ENCODE data around the gene PRDM16. TPM values are rescaled to one million over a fixed set of nuclear protein-coding genes. Genes with fewer than 3 reads are reported as not detected.

The PRDM16 gene
- total RNA-seq, 1 donor from 2014 or later, result 15.9 TPM

- DNase-seq (ENCODE audit: low spot score), result no peak
Observed at GRCh38 chr1:3352952-3353331, 283.9 kb downstream of the PRDM16 start.

DNA sequence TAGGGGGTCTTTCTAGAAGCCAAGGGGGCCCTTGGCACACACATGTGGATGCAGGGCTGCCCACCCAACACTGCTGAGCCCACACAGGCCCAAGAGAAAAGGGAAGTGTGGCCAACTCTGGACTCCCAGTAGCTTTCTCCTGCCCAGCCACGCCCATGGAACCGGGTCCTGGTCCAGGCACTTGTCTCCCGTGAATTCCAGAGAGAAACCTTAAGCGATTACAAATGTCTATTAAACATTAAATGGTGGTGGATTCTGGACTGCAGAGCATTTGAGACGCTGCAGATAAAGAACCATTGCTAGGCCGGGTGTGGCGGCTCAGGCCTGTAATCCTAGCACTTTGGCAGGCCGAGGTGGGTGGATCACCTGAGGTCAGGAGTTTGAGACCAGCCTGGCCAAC lies 284.9 kb downstream of the PRDM16 start:
- DNase-seq (ENCODE audit: low spot score), result no peak

- DNase-seq (ENCODE audit: low spot score), result no peak
Observed at GRCh38 chr1:3355089-3355488, 286.1 kb downstream of the PRDM16 start.

DNA sequence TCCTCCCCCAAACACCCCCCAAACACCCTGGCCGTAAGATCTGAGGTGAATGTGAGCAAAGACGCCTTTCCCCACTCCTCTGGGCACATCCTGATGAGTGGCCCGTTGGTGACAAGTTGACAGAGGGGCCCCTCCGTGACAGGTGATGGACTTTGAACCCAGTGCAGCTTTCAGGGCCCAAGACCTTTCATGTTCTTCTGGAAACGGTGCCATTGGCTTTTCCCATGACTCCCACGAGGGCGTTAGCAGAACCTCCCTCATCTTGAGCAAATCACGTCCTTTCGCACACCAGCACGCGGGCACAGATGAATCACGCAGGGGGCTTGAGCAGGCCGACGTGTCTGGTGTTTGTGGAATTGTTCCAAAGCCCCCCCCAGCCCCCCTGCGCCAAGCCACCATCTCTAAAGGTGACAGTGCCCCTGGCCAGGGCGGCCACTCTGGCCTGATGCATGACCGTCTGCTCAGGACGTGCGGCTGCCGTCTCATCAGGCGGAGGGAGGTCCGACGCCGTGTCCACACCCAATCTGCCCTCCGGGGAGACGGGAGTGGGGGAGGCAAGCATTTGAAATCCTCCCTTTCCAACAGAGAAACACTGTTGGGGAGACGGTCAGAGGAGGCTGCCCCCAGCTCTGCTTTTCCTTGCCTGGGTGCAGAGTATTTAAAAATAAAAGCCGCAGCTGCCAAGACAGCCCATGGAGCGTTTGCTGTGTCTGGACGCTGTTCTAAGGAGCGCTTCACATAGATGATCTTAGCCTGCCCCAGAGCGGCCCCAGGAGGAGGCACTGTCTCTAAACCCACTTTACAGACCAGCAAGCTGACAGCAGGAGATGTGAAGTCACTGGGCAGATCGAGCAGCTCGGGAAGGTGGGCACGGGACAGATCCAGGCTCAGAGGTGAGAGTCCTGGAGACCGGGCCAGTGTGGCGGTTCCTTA lies 287.2 kb downstream of the PRDM16 start:
- DNase-seq (ENCODE audit: low spot score), result no peak

DNA sequence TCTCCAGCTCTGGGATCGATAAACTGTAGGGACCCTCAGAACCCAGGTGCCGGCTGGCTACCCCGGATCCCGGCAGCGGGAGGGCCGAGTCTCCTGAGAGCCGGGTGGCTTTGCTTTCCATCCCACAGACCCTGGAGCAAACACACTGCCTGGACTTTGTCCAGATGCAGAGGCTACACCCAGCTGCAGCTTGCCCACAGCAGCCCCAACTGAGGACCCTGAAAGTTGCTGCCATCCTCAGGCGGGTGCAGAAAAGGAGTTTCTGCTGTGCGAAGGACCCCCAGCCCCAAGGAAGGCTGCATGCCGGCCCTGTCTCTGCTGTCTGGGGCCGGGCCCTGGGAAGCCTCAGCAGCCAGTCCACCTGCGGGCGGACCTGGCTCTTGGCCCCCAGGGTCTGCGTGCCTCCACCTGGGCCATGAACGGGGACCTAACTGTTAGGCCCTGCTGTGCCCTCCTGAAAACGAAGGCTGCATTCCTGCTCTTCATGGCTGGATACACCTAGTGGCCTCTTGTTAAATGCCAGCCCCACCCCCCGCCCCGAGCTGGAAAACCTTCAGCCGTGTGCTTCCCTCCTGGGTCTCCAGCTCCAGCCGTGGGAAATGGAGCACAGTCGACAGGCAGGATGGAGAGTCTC lies 287.9 kb downstream of the PRDM16 start:
- no peak for DNase-seq (ENCODE audit: low spot score)

GRCh38 chr1:3357526-3358297 lies 288.7 kb downstream of the PRDM16 start:
- no peak for DNase-seq (ENCODE audit: low spot score)

GRCh38 chr1:3359351-3359750 lies 290.3 kb downstream of the PRDM16 start:
- DNase-seq (ENCODE audit: low spot score), result no peak

- DNase-seq (ENCODE audit: low spot score), result no peak
Observed at GRCh38 chr1:3359756-3360440, 290.9 kb downstream of the PRDM16 start.

DNA sequence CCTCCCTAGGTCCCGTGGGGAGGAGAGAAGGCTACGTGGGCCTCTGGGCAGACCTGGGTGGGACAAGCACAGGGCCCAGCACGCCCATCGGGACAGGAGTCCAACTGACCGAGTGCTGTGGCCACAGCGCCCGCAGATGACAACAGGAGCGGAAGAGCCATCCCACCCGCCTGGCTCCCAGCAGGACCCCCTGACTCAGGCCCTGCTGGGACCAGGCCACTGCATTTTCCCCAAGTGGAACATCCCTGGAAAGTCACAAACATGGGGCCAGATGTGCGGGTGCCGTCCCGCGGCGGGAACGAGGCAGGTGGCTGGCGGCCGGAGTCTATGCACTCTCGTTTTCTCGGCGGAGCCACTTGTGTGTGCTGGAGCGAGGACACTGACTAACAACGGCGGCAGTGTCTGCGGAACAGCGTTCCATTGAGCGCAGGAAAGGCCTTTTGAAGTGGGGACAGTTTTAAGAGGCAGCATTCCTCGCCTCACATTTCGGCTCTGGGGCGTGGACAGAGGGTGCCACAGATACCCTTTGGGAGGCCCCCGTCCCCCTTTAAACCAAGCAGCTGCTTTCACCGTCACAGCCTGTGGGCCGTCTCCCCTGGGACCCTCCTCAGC lies 291.7 kb downstream of the PRDM16 start:
- no peak for DNase-seq (ENCODE audit: low spot score)

DNA sequence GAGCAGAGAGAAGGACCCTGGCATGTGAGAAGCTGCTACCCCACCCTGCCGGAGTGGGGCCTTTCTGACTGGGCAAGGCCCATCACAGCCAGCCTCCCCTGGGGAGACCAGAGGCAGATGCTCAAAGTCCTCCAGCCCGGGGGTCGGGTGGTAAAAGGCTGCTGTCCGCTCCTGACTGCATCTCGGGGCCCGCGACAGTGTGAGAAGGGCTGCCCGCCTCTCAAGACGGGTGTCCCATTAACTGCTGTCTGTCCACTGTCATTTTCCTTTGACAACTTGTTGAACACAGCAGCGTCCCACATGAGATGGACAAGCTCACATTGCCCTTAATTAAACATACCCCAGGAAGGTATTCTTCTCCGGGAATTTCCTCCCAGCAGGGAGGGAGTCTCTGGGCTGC lies 294.0 kb downstream of the PRDM16 start:
- no peak for DNase-seq (ENCODE audit: low spot score)

GRCh38 chr1:3363756-3364155 lies 294.8 kb downstream of the PRDM16 start:
- no peak for DNase-seq (ENCODE audit: low spot score)

DNA sequence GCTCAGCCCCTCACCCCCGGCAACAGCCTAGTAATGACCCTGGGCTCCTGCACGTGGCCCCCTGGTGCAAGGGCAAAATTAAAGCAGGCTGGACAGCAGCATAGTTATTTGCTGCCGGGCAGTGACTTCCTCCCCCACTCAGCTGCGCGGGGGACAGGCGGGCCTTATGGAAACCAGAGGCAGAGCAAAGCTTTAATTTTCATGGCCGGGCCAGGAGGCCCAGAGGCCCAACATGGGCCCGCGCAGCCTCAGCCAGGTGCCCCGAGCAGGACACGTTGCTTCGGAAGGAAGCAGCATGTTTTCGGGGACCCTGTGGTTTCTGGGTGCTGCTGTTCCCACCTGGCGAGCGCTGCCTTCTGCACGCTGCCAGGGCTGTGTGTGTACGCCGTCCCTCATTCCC lies 295.5 kb downstream of the PRDM16 start:
- DNase-seq (ENCODE audit: low spot score), result no peak

GRCh38 chr1:3364983-3365382 lies 296.0 kb downstream of the PRDM16 start:
- DNase-seq (ENCODE audit: low spot score), result no peak

GRCh38 chr1:3365523-3366125 lies 296.6 kb downstream of the PRDM16 start:
- no peak for DNase-seq (ENCODE audit: low spot score)

GRCh38 chr1:3366126-3367051 lies 297.4 kb downstream of the PRDM16 start:
- DNase-seq (ENCODE audit: low spot score), result peak; percentile 72

- no peak for DNase-seq (ENCODE audit: low spot score)
Observed at GRCh38 chr1:3367376-3367775, 298.4 kb downstream of the PRDM16 start.

GRCh38 chr1:3368059-3368458 lies 299.1 kb downstream of the PRDM16 start:
- no peak for DNase-seq (ENCODE audit: low spot score)

DNA sequence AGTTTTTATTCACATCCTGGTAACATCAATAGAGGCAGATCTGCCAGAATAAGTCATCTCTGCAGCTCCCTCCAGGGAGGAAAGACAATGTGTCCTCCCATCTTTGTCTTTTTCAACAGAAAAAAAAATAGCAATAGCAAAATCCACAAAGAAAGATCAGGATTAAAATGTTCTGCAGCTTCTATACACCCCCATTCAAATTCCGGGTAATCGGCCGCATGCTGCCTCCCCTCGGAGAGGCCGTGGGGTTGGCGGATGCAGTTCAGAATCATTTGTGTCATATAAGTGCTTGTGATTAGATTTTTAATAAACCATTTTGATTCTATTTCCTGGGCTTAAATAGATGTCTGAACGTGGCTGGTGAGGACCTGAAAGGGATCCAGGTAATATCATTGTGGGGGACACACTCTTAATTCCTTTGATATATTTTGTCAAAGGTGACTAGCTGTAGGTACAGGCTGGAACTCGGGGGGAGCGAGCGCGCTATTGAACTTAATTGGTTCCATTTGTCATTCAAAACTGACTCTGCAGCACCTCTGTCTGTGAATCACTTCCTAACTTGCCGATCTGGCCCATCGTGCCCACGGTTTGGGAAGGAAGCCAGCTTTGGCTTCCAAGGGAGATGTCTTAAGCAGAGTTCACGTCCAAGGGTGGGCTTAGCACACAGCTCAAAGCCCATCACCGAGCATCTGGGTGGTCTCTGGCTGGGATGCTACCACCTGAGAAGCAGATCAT lies 299.9 kb downstream of the PRDM16 start:
- no peak for DNase-seq (ENCODE audit: low spot score)

- DNase-seq (ENCODE audit: low spot score), result peak; percentile 79
Observed at GRCh38 chr1:3369446-3370076, 300.6 kb downstream of the PRDM16 start.
